Measurements from ENCODE around the gene APOC1.
A peak's percentile ranks its signal among the peaks of the same experiment; 100 is the strongest.

APOC1 gene

GRCh38 chr19:44955505-44956439, 41.4 kb downstream of the APOC1 start:
- H4K91ac ChIP-seq (ENCODE audit: low read length): peak overlapping the region; percentile 19
- H3K18ac ChIP-seq (ENCODE audit: low read depth in 1 of 2, low read length in 2 of 2): peak overlapping the region; percentile 68 to 81
- H3K4me1 ChIP-seq (ENCODE audit: control insufficient read depth, insufficient read depth, low read depth, low read length): peaks cover 19% of the 10 kb centered on the region
- H3K14ac ChIP-seq (ENCODE audit: low read length in 2 of 2): peak overlapping the region in 1 of 2 experiments; percentile 82
- H3K4ac ChIP-seq (ENCODE audit: low read depth in 1 of 2, low read length in 2 of 2): peak overlapping the region in 1 of 2 experiments; percentile 76
- H3K36me3 ChIP-seq (ENCODE audit: control insufficient read depth in 1 of 2, insufficient read depth in 2 of 2, low read depth in 1 of 2, low read length in 2 of 2): peaks cover 9 to 17% of the 10 kb centered on the region in 2 experiments
- H3K4me3 ChIP-seq (ENCODE audit: insufficient read depth in 1 of 2, low read depth in 1 of 2, low read length in 2 of 2): peak overlapping the region; percentile 92 to 97
- peaks cover 13% of the 10 kb centered on the region for H3K79me1 ChIP-seq (replicated peaks; ENCODE audit: low read length, poor library complexity, severe bottlenecking)
- H3K27ac ChIP-seq (ENCODE audit: low read length, poor library complexity, severe bottlenecking): no peak overlapping the region
- H2AK5ac ChIP-seq (ENCODE audit: low read length, severe bottlenecking): no peak overlapping the region
- H3K4me2 ChIP-seq (ENCODE audit: low read length, poor library complexity, severe bottlenecking): peak overlapping the region; percentile 20
- H4K8ac ChIP-seq (ENCODE audit: low read length): peak overlapping the region; percentile 31
- H3K9me3 ChIP-seq (ENCODE audit: control insufficient read depth, low read length): no peaks in the 10 kb centered on the region
- H2AFZ ChIP-seq (ENCODE audit: low read depth, low read length): peak overlapping the region; percentile 37
- peak overlapping the region; percentile 15 to 65 for H3K23ac ChIP-seq (ENCODE audit: low read length in 2 of 2)
- no peaks in the 10 kb centered on the region for H3K27me3 ChIP-seq (ENCODE audit: control insufficient read depth in 1 of 2, insufficient read depth in 1 of 2, low read length in 2 of 2)
- WGBS: 7% methylated on average over 40 of the region's 40 CpGs
- H2BK12ac ChIP-seq (ENCODE audit: low read length in 2 of 2): no peak overlapping the region
- H2BK5ac ChIP-seq (ENCODE audit: low read depth, low read length, poor library complexity, severe bottlenecking): no peak overlapping the region
- peak overlapping the region; percentile 94 for H3K9ac ChIP-seq (ENCODE audit: low read length)
- peak; percentile 11 for DNase-seq
- H2BK15ac ChIP-seq (ENCODE audit: low read depth, poor library complexity, severe bottlenecking): no peak overlapping the region
- H2BK120ac ChIP-seq (ENCODE audit: low read depth, low read length): no peak overlapping the region

- WGBS: over 99% methylated on average over 7 of the region's 7 CpGs
- Histone ChIP-seq H3K36me3 (ENCODE audit: control insufficient read depth in 1 of 2, insufficient read depth in 2 of 2, low read depth in 1 of 2, low read length in 2 of 2) (peaks cover 24 to 30% of the 10 kb centered on the region in 2 experiments), H3K18ac (ENCODE audit: low read depth in 1 of 2, low read length in 2 of 2) (no peak overlapping the region), H2BK120ac (ENCODE audit: low read depth, low read length) (no peak overlapping the region), H3K23ac (ENCODE audit: low read length in 2 of 2) (no peak overlapping the region), H3K4me1 (ENCODE audit: control insufficient read depth, insufficient read depth, low read depth, low read length) (peaks cover 18% of the 10 kb centered on the region), H3K4me3 (ENCODE audit: insufficient read depth in 1 of 2, low read depth in 1 of 2, low read length in 2 of 2) (peak overlapping the region in 1 of 2 experiments; percentile 97), H3K9me3 (ENCODE audit: control insufficient read depth, low read length) (no peaks in the 10 kb centered on the region), H4K8ac (ENCODE audit: low read length) (no peak overlapping the region), H3K9ac (ENCODE audit: low read length) (peak overlapping the region; percentile 94), H3K79me1 (replicated peaks; ENCODE audit: low read length, poor library complexity, severe bottlenecking) (peaks cover 23% of the 10 kb centered on the region), H2AK5ac (ENCODE audit: low read length, severe bottlenecking) (no peak overlapping the region), H3K4me2 (ENCODE audit: low read length, poor library complexity, severe bottlenecking) (no peak overlapping the region), H3K4ac (ENCODE audit: low read depth in 1 of 2, low read length in 2 of 2) (no peak overlapping the region), H3K27ac (ENCODE audit: low read length, poor library complexity, severe bottlenecking) (no peak overlapping the region), H2BK12ac (ENCODE audit: low read length in 2 of 2) (no peak overlapping the region), H3K27me3 (ENCODE audit: control insufficient read depth in 1 of 2, insufficient read depth in 1 of 2, low read length in 2 of 2) (no peaks in the 10 kb centered on the region), H3K14ac (ENCODE audit: low read length in 2 of 2) (no peak overlapping the region), H2BK5ac (ENCODE audit: low read depth, low read length, poor library complexity, severe bottlenecking) (no peak overlapping the region), H2AFZ (ENCODE audit: low read depth, low read length) (no peak overlapping the region), H2BK15ac (ENCODE audit: low read depth, poor library complexity, severe bottlenecking) (no peak overlapping the region), H4K91ac (ENCODE audit: low read length) (no peak overlapping the region)
- no peak for DNase-seq
Measured at GRCh38 chr19:44957526-44957925, 43.1 kb downstream of the APOC1 start.

GRCh38 chr19:44958090-44958489, 43.7 kb downstream of the APOC1 start:
- no peaks in the 10 kb centered on the region for H3K9me3 ChIP-seq (ENCODE audit: control insufficient read depth, low read length)
- H3K9ac ChIP-seq (ENCODE audit: low read length): peak overlapping the region; percentile 94
- H3K79me1 ChIP-seq (replicated peaks; ENCODE audit: low read length, poor library complexity, severe bottlenecking): peaks cover 24% of the 10 kb centered on the region
- H3K4me2 ChIP-seq (ENCODE audit: low read length, poor library complexity, severe bottlenecking): no peak overlapping the region
- H3K23ac ChIP-seq (ENCODE audit: low read length in 2 of 2): no peak overlapping the region
- no peak overlapping the region for H3K18ac ChIP-seq (ENCODE audit: low read depth in 1 of 2, low read length in 2 of 2)
- peaks cover 18% of the 10 kb centered on the region for H3K4me1 ChIP-seq (ENCODE audit: control insufficient read depth, insufficient read depth, low read depth, low read length)
- no peak overlapping the region for H2BK120ac ChIP-seq (ENCODE audit: low read depth, low read length)
- H2BK5ac ChIP-seq (ENCODE audit: low read depth, low read length, poor library complexity, severe bottlenecking): no peak overlapping the region
- H3K27me3 ChIP-seq (ENCODE audit: control insufficient read depth in 1 of 2, insufficient read depth in 1 of 2, low read length in 2 of 2): no peaks in the 10 kb centered on the region
- no peak overlapping the region for H3K4ac ChIP-seq (ENCODE audit: low read depth in 1 of 2, low read length in 2 of 2)
- DNase-seq: no peak
- H3K4me3 ChIP-seq (ENCODE audit: insufficient read depth in 1 of 2, low read depth in 1 of 2, low read length in 2 of 2): no peak overlapping the region
- no peak overlapping the region for H3K27ac ChIP-seq (ENCODE audit: low read length, poor library complexity, severe bottlenecking)
- peaks cover 27 to 30% of the 10 kb centered on the region in 2 experiments for H3K36me3 ChIP-seq (ENCODE audit: control insufficient read depth in 1 of 2, insufficient read depth in 2 of 2, low read depth in 1 of 2, low read length in 2 of 2)
- no peak overlapping the region for H4K91ac ChIP-seq (ENCODE audit: low read length)
- no peak overlapping the region for H2AK5ac ChIP-seq (ENCODE audit: low read length, severe bottlenecking)
- H2AFZ ChIP-seq (ENCODE audit: low read depth, low read length): no peak overlapping the region
- 95% methylated on average over 9 of the region's 9 CpGs for WGBS
- no peak overlapping the region for H2BK15ac ChIP-seq (ENCODE audit: low read depth, poor library complexity, severe bottlenecking)
- no peak overlapping the region for H2BK12ac ChIP-seq (ENCODE audit: low read length in 2 of 2)
- H4K8ac ChIP-seq (ENCODE audit: low read length): no peak overlapping the region
- no peak overlapping the region for H3K14ac ChIP-seq (ENCODE audit: low read length in 2 of 2)

- H3K27ac ChIP-seq (ENCODE audit: low read length, poor library complexity, severe bottlenecking): no peak overlapping the region
- no peak overlapping the region for H3K4ac ChIP-seq (ENCODE audit: low read depth in 1 of 2, low read length in 2 of 2)
- WGBS: 76% methylated on average over 5 of the region's 5 CpGs
- no peak overlapping the region for H3K4me3 ChIP-seq (ENCODE audit: insufficient read depth in 1 of 2, low read depth in 1 of 2, low read length in 2 of 2)
- no peak overlapping the region for H2BK12ac ChIP-seq (ENCODE audit: low read length in 2 of 2)
- H3K18ac ChIP-seq (ENCODE audit: low read depth in 1 of 2, low read length in 2 of 2): no peak overlapping the region
- no peak overlapping the region for H4K91ac ChIP-seq (ENCODE audit: low read length)
- H3K36me3 ChIP-seq (ENCODE audit: control insufficient read depth in 1 of 2, insufficient read depth in 2 of 2, low read depth in 1 of 2, low read length in 2 of 2): peaks cover 34 to 38% of the 10 kb centered on the region in 2 experiments
- no peak overlapping the region for H3K4me2 ChIP-seq (ENCODE audit: low read length, poor library complexity, severe bottlenecking)
- no peak overlapping the region for H3K14ac ChIP-seq (ENCODE audit: low read length in 2 of 2)
- H2BK5ac ChIP-seq (ENCODE audit: low read depth, low read length, poor library complexity, severe bottlenecking): no peak overlapping the region
- H2AFZ ChIP-seq (ENCODE audit: low read depth, low read length): no peak overlapping the region
- no peak overlapping the region for H3K23ac ChIP-seq (ENCODE audit: low read length in 2 of 2)
- peak overlapping the region; percentile 36 for H3K9ac ChIP-seq (ENCODE audit: low read length)
- H4K8ac ChIP-seq (ENCODE audit: low read length): no peak overlapping the region
- H3K9me3 ChIP-seq (ENCODE audit: control insufficient read depth, low read length): no peaks in the 10 kb centered on the region
- no peak overlapping the region for H2BK15ac ChIP-seq (ENCODE audit: low read depth, poor library complexity, severe bottlenecking)
- H2BK120ac ChIP-seq (ENCODE audit: low read depth, low read length): no peak overlapping the region
- no peak for DNase-seq
- H3K4me1 ChIP-seq (ENCODE audit: control insufficient read depth, insufficient read depth, low read depth, low read length): peaks cover 15% of the 10 kb centered on the region
- peaks cover 25% of the 10 kb centered on the region for H3K79me1 ChIP-seq (replicated peaks; ENCODE audit: low read length, poor library complexity, severe bottlenecking)
- H3K27me3 ChIP-seq (ENCODE audit: control insufficient read depth in 1 of 2, insufficient read depth in 1 of 2, low read length in 2 of 2): no peaks in the 10 kb centered on the region
- no peak overlapping the region for H2AK5ac ChIP-seq (ENCODE audit: low read length, severe bottlenecking)
Measured at GRCh38 chr19:44959691-44960090, 45.3 kb downstream of the APOC1 start.

Data from mesenchymal stem cell (in vitro differentiated cells and primary cell).